Lower leg skin (tissue), 4 donors: Measurements from ENCODE around the gene CRACR2A. TPM values are rescaled to one million over a fixed set of nuclear protein-coding genes. Genes with fewer than 3 reads are reported as not detected.
A peak's percentile ranks its signal among the peaks of the same experiment; 100 is the strongest.

Experiments used
- DNase-seq, 2 donors: peaks; one replicate each; pipeline ENCODE4 v3.0.0-alpha.2; 2019; ENCODE audit warnings: low spot score in 2 of 2
- H3K4me3 ChIP-seq: fragments of 200-600 bp; sonication (generic); 2 replicates; pipeline ENCODE4 v1.5.1; 2017; ENCODE audit warnings: mild to moderate bottlenecking, low read depth; ENCODE audit not compliant: poor library complexity, severe bottlenecking
- POLR2A ChIP-seq, 2 donors: fragments of 450-650 bp; IDR thresholded peaks; one replicate each; pipeline ENCODE4 v1.6.1; 2016 to 2017; ENCODE audit warnings: antibody characterized with exemption in 2 of 2, mild to moderate bottlenecking in 1 of 2, moderate library complexity in 1 of 2
- WGBS, 2 donors: methylation state at CpG; one replicate each; pipeline ENCODE4 v1.1.5; 2018; 5-methylcytosine and 5-hydroxymethylcytosine counted together
- intact Hi-C: fragments of 100-400 bp; cut with DNase I; formaldehyde crosslinking; loops from one replicate; pipeline ENCODE4 v1.15.0; 2023; ENCODE audit warnings: low total_unique reads
- total RNA-seq, 4 donors: library from RNA; depleted of rRNA; stranded (reverse); fragments of >200 nt; gene quantifications; one replicate each; pipeline ENCODE4 v1.1.0, GENCODE V29; 2016
- TF ChIP-seq, protein P1 (sequence below), 3 donors: fragments of 450-650 bp; IDR thresholded peaks; one replicate each; pipeline ENCODE4 v1.5.1; 2016; ENCODE audit warnings: antibody characterized with exemption in 3 of 3, mild to moderate bottlenecking in 3 of 3, moderate library complexity in 2 of 3

CRACR2A gene
- total RNA-seq, 4 donors from 2014 or later = 1.4 to 14.4 (median 6.6) TPM

DNA sequence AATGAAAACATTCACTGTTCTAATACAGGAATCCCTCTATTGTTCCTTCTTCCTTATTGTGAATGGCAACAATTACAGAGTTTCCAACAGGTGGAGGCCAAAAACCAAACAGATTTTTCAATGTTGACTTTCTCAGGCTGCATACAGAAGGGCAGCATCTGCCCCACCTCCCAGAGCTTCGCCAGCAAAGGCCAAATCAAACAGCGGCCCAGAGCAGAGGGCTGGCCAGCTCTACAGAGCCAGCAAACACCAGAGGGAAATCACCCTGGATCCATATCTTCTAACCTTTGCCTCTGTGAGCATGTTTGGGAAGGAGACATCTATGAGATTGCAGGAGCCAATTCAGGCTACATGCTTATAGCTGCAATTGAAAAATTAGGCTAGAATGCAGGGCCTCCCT lies 4.4 kb upstream of the CRACR2A start:
- peak in 1 of 2 donors; percentile 11 for DNase-seq
- 75 to 86% methylated on average over 2 of the region's 2 CpGs for WGBS, 2 donors
- TF ChIP-seq POLR2A (IDR thresholded peaks at IDR 0.05) = no peak
- TF ChIP-seq, protein P1, sequence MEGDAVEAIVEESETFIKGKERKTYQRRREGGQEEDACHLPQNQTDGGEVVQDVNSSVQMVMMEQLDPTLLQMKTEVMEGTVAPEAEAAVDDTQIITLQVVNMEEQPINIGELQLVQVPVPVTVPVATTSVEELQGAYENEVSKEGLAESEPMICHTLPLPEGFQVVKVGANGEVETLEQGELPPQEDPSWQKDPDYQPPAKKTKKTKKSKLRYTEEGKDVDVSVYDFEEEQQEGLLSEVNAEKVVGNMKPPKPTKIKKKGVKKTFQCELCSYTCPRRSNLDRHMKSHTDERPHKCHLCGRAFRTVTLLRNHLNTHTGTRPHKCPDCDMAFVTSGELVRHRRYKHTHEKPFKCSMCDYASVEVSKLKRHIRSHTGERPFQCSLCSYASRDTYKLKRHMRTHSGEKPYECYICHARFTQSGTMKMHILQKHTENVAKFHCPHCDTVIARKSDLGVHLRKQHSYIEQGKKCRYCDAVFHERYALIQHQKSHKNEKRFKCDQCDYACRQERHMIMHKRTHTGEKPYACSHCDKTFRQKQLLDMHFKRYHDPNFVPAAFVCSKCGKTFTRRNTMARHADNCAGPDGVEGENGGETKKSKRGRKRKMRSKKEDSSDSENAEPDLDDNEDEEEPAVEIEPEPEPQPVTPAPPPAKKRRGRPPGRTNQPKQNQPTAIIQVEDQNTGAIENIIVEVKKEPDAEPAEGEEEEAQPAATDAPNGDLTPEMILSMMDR (IDR thresholded peaks at IDR 0.05) = no peak
- H3K4me3 ChIP-seq = no peak overlapping the region
- intact Hi-C loops = no loop called here

DNA sequence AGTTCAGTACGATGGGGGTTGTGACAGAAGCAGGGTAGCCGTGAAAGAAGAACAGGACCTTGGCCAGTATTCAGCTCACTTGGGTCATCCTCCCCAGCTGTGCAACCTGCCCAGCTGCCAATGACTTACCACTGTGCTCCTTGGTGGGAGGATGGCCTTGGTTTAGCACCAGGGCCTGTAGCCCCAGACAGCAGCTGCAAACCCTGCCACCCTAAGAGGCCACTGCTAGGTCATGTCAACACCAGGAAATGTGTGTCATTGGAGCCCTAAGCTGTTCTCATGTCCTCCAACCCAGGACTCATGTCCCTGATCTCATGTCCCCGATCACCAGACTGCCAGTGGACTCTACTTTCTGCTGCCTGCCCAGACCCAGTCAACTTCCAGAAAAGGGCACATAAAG lies 3.0 kb upstream of the CRACR2A start:
- TF ChIP-seq POLR2A (IDR thresholded peaks at IDR 0.05) = no peak
- TF ChIP-seq, protein P1 (IDR thresholded peaks at IDR 0.05) = no peak
- intact Hi-C loops = no loop called here
- no peak overlapping the region for H3K4me3 ChIP-seq
- WGBS, 2 donors = 93 to 95% methylated on average over 3 of the region's 3 CpGs
- DNase-seq = no peak

DNA sequence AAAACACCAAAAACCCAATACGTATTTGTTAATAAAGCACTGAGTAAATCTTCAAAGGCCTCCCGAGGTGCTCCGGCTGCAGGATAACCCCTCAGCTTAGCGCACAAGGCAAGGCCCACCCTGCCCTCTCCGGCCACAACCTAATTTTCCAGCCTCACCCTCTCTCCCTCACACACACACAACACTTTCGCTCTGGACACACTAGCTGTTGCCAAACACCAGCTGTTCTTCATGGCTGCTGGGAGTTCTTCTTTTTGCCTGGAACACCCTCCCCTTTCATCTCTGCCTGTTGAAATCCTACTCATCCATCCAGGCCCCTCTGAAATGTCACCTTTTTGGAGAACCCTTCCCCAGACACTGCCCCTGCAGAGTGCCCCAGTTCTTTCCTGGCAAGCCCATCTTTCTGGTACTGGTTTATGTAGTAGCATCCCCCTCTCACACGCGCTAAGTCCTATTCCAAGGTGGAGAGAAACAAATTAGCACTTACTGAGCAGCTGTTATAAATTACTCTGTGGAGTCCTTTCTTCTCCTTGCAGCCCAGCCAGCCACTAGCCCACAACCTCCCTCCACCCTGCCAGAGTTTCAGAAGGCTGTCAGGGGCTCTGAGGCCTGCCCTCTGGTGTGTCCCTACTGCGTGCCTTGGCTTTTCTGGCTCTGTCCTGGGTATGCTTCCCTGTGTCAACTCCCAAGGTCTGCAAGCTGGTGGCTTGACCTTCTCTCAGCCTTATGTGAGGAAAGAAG lies 805 bp upstream of the CRACR2A start:
- WGBS, 2 donors = 44 to 57% methylated on average over 9 of the region's 9 CpGs
- intact Hi-C loops = no loop called here
- H3K4me3 ChIP-seq = no peak overlapping the region
- TF ChIP-seq, protein P1 (IDR thresholded peaks at IDR 0.05) = no peak
- TF ChIP-seq POLR2A (IDR thresholded peaks at IDR 0.05) = no peak
- DNase-seq = no peak

DNA sequence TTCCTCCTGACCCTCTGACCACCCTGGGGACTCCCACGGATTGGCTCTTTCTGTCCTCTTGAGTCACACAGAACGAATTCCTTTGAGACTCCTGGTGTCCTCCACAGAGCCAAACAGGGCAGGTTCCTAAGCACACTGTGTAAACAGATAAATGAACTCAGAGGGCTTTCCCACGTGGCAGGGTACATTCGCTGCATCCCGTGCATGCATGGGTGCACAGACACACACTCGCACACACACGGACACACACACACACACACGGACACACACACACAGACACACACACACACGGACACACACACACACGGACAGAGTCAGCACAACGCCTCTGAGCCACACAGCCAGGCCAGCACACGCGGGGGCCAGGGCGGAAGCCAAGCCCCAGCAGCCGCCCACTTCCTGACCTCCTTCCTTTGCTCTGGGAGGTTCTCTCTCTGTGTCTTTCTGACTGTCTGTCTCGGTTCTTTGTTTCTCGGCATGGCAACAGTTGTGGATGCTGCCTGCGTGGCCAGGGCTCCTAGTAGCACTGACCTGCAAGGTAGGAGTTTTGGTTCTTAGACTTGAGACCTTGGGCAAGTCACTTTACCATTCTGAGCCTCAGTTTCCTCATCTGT lies 706 bp downstream of the CRACR2A start:
- peak overlapping the region; percentile 23 for H3K4me3 ChIP-seq
- peak; percentile 24 to 89 for DNase-seq
- WGBS, 2 donors = 36 to 44% methylated on average over 18 of the region's 18 CpGs
- no peak for TF ChIP-seq POLR2A (IDR thresholded peaks at IDR 0.05)
- TF ChIP-seq, protein P1 (IDR thresholded peaks at IDR 0.05) = no peak
- intact Hi-C loops = no loop called here

DNA sequence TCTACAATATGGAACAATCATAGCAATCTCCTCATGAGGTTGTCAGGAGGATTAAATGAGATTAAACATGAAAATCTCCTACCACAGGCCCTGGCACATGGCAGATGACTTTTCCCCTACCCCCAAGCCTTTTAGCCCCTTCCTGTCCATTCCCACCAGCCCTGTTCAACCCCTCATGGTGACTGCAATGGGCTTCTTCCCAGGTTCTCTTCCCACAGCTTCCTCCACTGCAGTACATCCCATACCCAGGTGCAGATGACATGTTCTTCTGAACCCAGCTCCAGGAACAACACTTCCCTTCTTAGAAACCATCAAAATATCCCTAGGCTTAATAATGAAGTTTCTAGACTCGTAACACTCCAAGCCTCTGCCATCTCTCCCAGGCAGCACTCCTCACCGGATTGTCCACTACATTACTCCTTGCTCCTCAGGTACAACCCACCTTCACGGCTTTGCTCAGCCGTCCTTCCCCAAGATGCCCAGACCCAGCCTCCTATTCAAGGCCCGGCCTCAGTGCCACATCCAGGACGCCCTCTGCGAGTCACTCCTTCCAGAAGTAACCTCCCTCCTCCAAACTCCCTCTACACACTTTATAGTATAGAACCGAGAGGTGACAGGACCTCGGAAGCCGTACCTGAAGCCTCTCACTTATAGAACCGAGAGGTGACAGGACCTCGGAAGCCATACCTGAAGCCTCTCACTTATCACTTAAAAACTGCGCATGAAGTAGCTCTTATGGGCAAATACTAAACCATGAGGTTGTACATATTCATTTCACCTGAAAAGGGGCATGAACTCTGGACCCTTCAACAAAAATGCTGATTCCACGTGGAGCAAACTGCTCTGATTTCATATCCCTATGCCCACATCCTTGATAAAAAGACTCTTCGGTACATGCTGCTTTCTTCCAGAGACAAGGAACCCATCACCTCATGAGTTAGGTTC lies 1.5 kb downstream of the CRACR2A start:
- WGBS, 2 donors = 88 to 91% methylated on average over 15 of the region's 15 CpGs
- no peak overlapping the region for H3K4me3 ChIP-seq

More for the DNA sequence above, 1.5 kb downstream of the CRACR2A start:
- TF ChIP-seq, protein P1 (IDR thresholded peaks at IDR 0.05) = no peak
- TF ChIP-seq POLR2A (IDR thresholded peaks at IDR 0.05) = no peak
- DNase-seq = no peak
- intact Hi-C loops = no loop called here
